Osteocyte (in vitro differentiated cells): ENCODE measurements around the gene LILRB5. TPM values are rescaled to one million over a fixed set of nuclear protein-coding genes. Genes with fewer than 3 reads are reported as not detected.
"Not testable (repeated sequence)": the region's sequence is repeated elsewhere in the genome, so short reads cannot be mapped to it uniquely, and the experiment has no call there.

Source experiments
- DNase-seq: peaks from one replicate; pipeline ENCODE4 v3.0.0; 2021; ENCODE audit warnings: mixed read lengths; ENCODE audit not compliant: unreplicated experiment; ENCODE audit errors: extremely low spot score
- H3K27ac Mint-ChIP-seq: one replicate; pipeline ENCODE4 v1.8.0; 2021; ENCODE audit warnings: mild to moderate bottlenecking, mixed read lengths; ENCODE audit not compliant: unreplicated experiment
- H3K27me3 Mint-ChIP-seq: one replicate; pipeline ENCODE4 v1.8.0; 2021; ENCODE audit warnings: mixed read lengths; ENCODE audit not compliant: unreplicated experiment
- H3K36me3 Mint-ChIP-seq: one replicate; pipeline ENCODE4 v1.8.0; 2021; ENCODE audit warnings: mixed read lengths; ENCODE audit not compliant: unreplicated experiment
- H3K4me1 Mint-ChIP-seq: one replicate; pipeline ENCODE4 v1.8.0; 2021; ENCODE audit warnings: mixed read lengths; ENCODE audit not compliant: unreplicated experiment
- H3K4me3 Mint-ChIP-seq: one replicate; pipeline ENCODE4 v1.8.0; 2021; ENCODE audit warnings: mild to moderate bottlenecking, moderate library complexity, mixed read lengths; ENCODE audit not compliant: unreplicated experiment
- H3K9me3 Mint-ChIP-seq: one replicate; pipeline ENCODE4 v1.8.0; 2021; ENCODE audit warnings: mixed read lengths; ENCODE audit not compliant: unreplicated experiment
- CTCF ChIP-seq: fragments of 200-600 bp; sonication (generic); IDR thresholded peaks from 2 replicates; pipeline ENCODE4 v1.5.0; 2021; ENCODE audit warnings: antibody characterized with exemption, mild to moderate bottlenecking, moderate library complexity
- total RNA-seq: library from RNA; stranded (reverse); gene quantifications from 2 replicates; pipeline ENCODE4 v1.2.1, GENCODE V29; 2021

LILRB5 gene
- total RNA-seq, 1 donor from 2014 or later: not detected

GRCh38 chr19:54221947-54222346 lies 35.1 kb downstream of the LILRB5 start:
- not testable (repeated sequence) for H3K36me3 Mint-ChIP-seq, H3K27ac Mint-ChIP-seq, DNase-seq, H3K9me3 Mint-ChIP-seq, H3K4me3 Mint-ChIP-seq
- Mint-ChIP-seq H3K4me1 (peaks cover 14% of the 10 kb centered on the region), H3K27me3 (peaks cover 12% of the 10 kb centered on the region)

DNA sequence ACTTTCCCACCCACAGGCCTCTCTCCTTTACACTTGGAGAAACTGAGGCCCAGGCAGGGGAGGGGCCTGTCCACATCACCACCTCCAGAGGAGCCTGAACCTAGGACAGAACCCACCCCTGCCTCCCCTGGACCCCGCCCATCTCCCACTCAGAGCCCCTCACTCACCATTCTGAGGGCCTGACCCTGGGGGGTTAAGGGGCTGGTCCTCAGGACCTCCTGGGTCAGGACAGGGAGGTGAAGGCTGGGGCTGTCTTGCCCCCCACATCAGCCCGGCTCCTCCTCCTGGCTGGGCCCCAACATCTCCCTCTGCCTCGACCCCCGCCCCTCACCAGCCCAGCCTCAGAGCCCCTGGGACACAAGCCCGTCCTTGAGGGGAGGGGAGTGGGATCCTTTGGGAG lies 37.4 kb downstream of the LILRB5 start:
- peaks cover 14% of the 10 kb centered on the region for H3K4me1 Mint-ChIP-seq
- not testable (repeated sequence) for H3K36me3 Mint-ChIP-seq, H3K27ac Mint-ChIP-seq, H3K27me3 Mint-ChIP-seq, DNase-seq, H3K4me3 Mint-ChIP-seq, H3K9me3 Mint-ChIP-seq

- Mint-ChIP-seq H3K27ac (no peak overlapping the region), H3K36me3 (no peaks in the 10 kb centered on the region), H3K9me3 (no peaks in the 10 kb centered on the region), H3K27me3 (peaks cover 7% of the 10 kb centered on the region), H3K4me3 (no peak overlapping the region), H3K4me1 (peaks cover 14% of the 10 kb centered on the region)
- no peak for TF ChIP-seq CTCF
- DNase-seq: no peak
These were observed 38.0 kb downstream of the LILRB5 start for GRCh38 chr19:54218960-54219661.

- H3K27ac Mint-ChIP-seq: no peak overlapping the region
- peaks cover 14% of the 10 kb centered on the region for H3K4me1 Mint-ChIP-seq
- no peak for DNase-seq
- peaks cover 2% of the 10 kb centered on the region for H3K27me3 Mint-ChIP-seq
- no peak overlapping the region for H3K4me3 Mint-ChIP-seq
- no peaks in the 10 kb centered on the region for H3K36me3 Mint-ChIP-seq
- H3K9me3 Mint-ChIP-seq: no peaks in the 10 kb centered on the region
- TF ChIP-seq CTCF: no peak
These were observed 38.8 kb downstream of the LILRB5 start for GRCh38 chr19:54218259-54218658.

- H3K4me1 Mint-ChIP-seq: peaks cover 14% of the 10 kb centered on the region
- H3K36me3 Mint-ChIP-seq, H3K27me3 Mint-ChIP-seq, H3K9me3 Mint-ChIP-seq, H3K4me3 Mint-ChIP-seq, DNase-seq, H3K27ac Mint-ChIP-seq: not testable (repeated sequence)
These were observed 39.4 kb downstream of the LILRB5 start for GRCh38 chr19:54217517-54218247.

- TF ChIP-seq CTCF: no peak
- Mint-ChIP-seq H3K4me3 (no peak overlapping the region), H3K27ac (peak overlapping the region; percentile 56), H3K27me3 (no peaks in the 10 kb centered on the region), H3K4me1 (peaks cover 14% of the 10 kb centered on the region), H3K9me3 (no peaks in the 10 kb centered on the region), H3K36me3 (no peaks in the 10 kb centered on the region)
- DNase-seq: no peak
These were observed 40.2 kb downstream of the LILRB5 start for GRCh38 chr19:54216869-54217268.

- peaks cover 30% of the 10 kb centered on the region for H3K4me1 Mint-ChIP-seq
- H3K36me3 Mint-ChIP-seq, H3K27me3 Mint-ChIP-seq, H3K27ac Mint-ChIP-seq, H3K9me3 Mint-ChIP-seq, DNase-seq, H3K4me3 Mint-ChIP-seq: not testable (repeated sequence)
These were observed 42.3 kb downstream of the LILRB5 start for GRCh38 chr19:54214734-54215133.

- H3K36me3 Mint-ChIP-seq, H3K9me3 Mint-ChIP-seq, DNase-seq, H3K4me3 Mint-ChIP-seq, H3K27ac Mint-ChIP-seq, H3K27me3 Mint-ChIP-seq: not testable (repeated sequence)
- H3K4me1 Mint-ChIP-seq: peaks cover 35% of the 10 kb centered on the region
These were observed 42.9 kb downstream of the LILRB5 start for GRCh38 chr19:54214217-54214616.
